Natural killer cell (primary cell): Measurements from ENCODE around the gene MAPKAPK3. TPM values are rescaled to one million over a fixed set of nuclear protein-coding genes. Genes with fewer than 3 reads are reported as not detected.

Source experiments
- ATAC-seq, 3 donors: fragments of 150-1000 bp in 2 of 3; fragments of 200-7000 bp in 1 of 3; cut with Tn5 transposase; 1 replicate in 1 of 3; 2 replicates in 2 of 3; pipeline ENCODE4 v1.10.0; 2021; ENCODE audit warnings: mild to moderate bottlenecking in 2 of 3, moderate library complexity in 2 of 3
- DNase-seq, 2 donors: peaks; one replicate each; pipeline versions ENCODE4 v3.0.0 to v3.0.0-alpha.2; 2013 to 2021; ENCODE audit warnings: mixed read lengths in 1 of 2
- H3K27ac ChIP-seq: one replicate; pipeline ENCODE4 v1.5.1; 2013; ENCODE audit warnings: mild to moderate bottlenecking, low read length
- H3K27me3 ChIP-seq: one replicate; pipeline ENCODE4 v1.6.1; 2013; ENCODE audit warnings: low read length; ENCODE audit not compliant: control insufficient read depth, insufficient read depth
- H3K36me3 ChIP-seq: one replicate; pipeline ENCODE4 v1.6.1; 2013; ENCODE audit warnings: low read length; ENCODE audit not compliant: control insufficient read depth, insufficient read depth
- H3K4me1 ChIP-seq: one replicate; pipeline ENCODE4 v1.6.1; 2013; ENCODE audit warnings: low read length; ENCODE audit not compliant: control insufficient read depth, insufficient read depth
- H3K4me3 ChIP-seq: one replicate; pipeline ENCODE4 v1.5.1; 2013; ENCODE audit warnings: low read length
- H3K9me3 ChIP-seq: one replicate; pipeline ENCODE4 v1.6.1; 2013; ENCODE audit warnings: low read length; ENCODE audit not compliant: control insufficient read depth, insufficient read depth
- H3K27ac Mint-ChIP-seq, 2 donors: one replicate each; pipeline ENCODE4 v1.8.0; 2022; ENCODE audit warnings: mild to moderate bottlenecking in 2 of 2, mixed read lengths in 2 of 2, moderate library complexity in 1 of 2
- H3K27me3 Mint-ChIP-seq, 2 donors: one replicate each; pipeline ENCODE4 v1.8.0; 2022; ENCODE audit warnings: low read depth in 2 of 2, mixed read lengths in 2 of 2
- H3K36me3 Mint-ChIP-seq: one replicate; pipeline ENCODE4 v1.8.0; 2022; ENCODE audit warnings: mixed read lengths
- H3K4me1 Mint-ChIP-seq, 2 donors: one replicate each; pipeline ENCODE4 v1.8.0; 2022; ENCODE audit warnings: mixed read lengths in 2 of 2
- H3K4me3 Mint-ChIP-seq: one replicate; pipeline ENCODE4 v1.8.0; 2022; ENCODE audit warnings: mild to moderate bottlenecking, moderate library complexity, mixed read lengths
- H3K9me3 Mint-ChIP-seq, 2 donors: one replicate each; pipeline ENCODE4 v1.8.0; 2022; ENCODE audit warnings: mixed read lengths in 2 of 2
- WGBS: methylation state at CpG from one replicate; pipeline ENCODE4 v1.1.7; 2013; ENCODE audit warnings: missing lambda C conversion rate; ENCODE audit not compliant: insufficient coverage; 5-methylcytosine and 5-hydroxymethylcytosine counted together
- intact Hi-C: fragments of 100-400 bp; cut with micrococcal nuclease; formaldehyde crosslinking; loops from one replicate; pipeline ENCODE4 v1.14.2; 2022
- total RNA-seq, 4 donors: library from RNA; stranded (reverse); fragments of 120-200 nt in 1 of 4; gene quantifications; one replicate each; pipeline versions ENCODE4 v1.2.3 to v1.2.4, GENCODE V29; 2013 to 2022
- TF ChIP-seq, protein P1 (sequence below): fragments of 200-600 bp; IDR thresholded peaks from one replicate; pipeline ENCODE4 v1.8.0; 2022; ENCODE audit warnings: antibody characterized with exemption

Gene MAPKAPK3
- total RNA-seq, 3 donors from 2014 or later (not counting 1 experiment from before 2014, with no cell fraction given): 48.0 to 57.7 (median 49.3) TPM

GRCh38 chr3:50612234-50612882 is 4.6 kb upstream of the MAPKAPK3 start:
- no peaks in the 10 kb centered on the region for H3K27me3 Mint-ChIP-seq
- no peaks in the 10 kb centered on the region for H3K36me3 Mint-ChIP-seq
- peaks cover 70 to 80% of the 10 kb centered on the region in 2 donors for H3K4me1 Mint-ChIP-seq
- Histone ChIP-seq H3K9me3 (no peaks in the 10 kb centered on the region), H3K36me3 (peaks cover 17% of the 10 kb centered on the region), H3K4me3 (peak overlapping the region; percentile 78), H3K4me1 (peaks cover 81% of the 10 kb centered on the region), H3K27me3 (no peaks in the 10 kb centered on the region), H3K27ac (peak overlapping the region; percentile 62)
- TF ChIP-seq, protein P1, sequence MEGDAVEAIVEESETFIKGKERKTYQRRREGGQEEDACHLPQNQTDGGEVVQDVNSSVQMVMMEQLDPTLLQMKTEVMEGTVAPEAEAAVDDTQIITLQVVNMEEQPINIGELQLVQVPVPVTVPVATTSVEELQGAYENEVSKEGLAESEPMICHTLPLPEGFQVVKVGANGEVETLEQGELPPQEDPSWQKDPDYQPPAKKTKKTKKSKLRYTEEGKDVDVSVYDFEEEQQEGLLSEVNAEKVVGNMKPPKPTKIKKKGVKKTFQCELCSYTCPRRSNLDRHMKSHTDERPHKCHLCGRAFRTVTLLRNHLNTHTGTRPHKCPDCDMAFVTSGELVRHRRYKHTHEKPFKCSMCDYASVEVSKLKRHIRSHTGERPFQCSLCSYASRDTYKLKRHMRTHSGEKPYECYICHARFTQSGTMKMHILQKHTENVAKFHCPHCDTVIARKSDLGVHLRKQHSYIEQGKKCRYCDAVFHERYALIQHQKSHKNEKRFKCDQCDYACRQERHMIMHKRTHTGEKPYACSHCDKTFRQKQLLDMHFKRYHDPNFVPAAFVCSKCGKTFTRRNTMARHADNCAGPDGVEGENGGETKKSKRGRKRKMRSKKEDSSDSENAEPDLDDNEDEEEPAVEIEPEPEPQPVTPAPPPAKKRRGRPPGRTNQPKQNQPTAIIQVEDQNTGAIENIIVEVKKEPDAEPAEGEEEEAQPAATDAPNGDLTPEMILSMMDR: no peak
- intact Hi-C loops: no loop called here
- DNase-seq: peak in 1 of 2 donors; percentile 58
- no peaks in the 10 kb centered on the region for H3K9me3 Mint-ChIP-seq
- peak overlapping the region; percentile 97 for H3K4me3 Mint-ChIP-seq
- ATAC-seq: no peak
- peak overlapping the region; percentile 90 to 93 for H3K27ac Mint-ChIP-seq
- 11% methylated on average over 28 of the region's 29 CpGs for WGBS

DNA sequence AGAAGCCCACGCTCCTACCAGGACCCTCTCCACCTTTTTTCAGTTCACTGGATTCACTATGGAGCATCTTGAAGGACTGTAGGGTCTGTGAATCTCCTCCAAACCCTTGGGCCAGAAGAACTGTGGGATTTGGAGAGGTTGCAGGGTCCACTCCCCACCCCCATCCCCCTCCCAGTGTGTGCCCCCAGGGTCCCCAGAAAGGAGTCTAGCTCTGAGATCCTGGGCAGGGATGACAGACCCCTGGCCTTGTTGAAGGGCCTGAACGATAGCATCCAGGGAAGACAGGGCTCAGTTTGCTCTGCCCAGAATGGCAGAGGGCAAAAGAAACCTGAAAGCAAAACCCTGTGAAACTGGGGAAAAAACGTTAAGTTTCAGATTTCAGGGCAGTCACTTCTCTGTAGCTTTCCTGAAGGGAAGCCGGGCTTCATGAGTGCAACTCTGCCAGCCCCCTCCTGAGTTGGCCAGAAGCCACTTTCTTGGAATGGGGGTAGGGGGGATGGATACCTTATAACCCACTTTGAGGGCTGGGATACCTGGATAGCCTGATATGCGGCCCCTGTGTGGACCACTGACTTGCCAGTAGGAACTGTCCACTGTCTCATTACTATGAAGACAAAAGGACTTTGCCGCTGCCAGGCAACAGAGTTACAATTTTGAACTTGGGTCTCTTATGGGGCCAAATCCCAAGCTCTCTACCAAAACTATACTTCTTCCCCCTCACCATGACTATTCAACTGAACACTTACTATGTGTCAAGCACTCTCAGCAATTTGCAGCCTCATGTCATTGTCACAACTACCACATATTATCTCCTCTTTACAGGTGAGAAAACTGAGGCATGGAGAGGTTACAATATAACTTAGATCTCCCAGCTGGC is 3.7 kb upstream of the MAPKAPK3 start:
- Histone ChIP-seq H3K4me1 (peaks cover 80% of the 10 kb centered on the region), H3K9me3 (no peaks in the 10 kb centered on the region), H3K27me3 (no peaks in the 10 kb centered on the region), H3K27ac (peak overlapping the region; percentile 62), H3K4me3 (no peak overlapping the region), H3K36me3 (peaks cover 8% of the 10 kb centered on the region)
- no peaks in the 10 kb centered on the region for H3K36me3 Mint-ChIP-seq
- peak overlapping the region; percentile 97 for H3K4me3 Mint-ChIP-seq
- DNase-seq (peak in 1 of 2 donors; percentile 56), ATAC-seq (no peak)
- peak overlapping the region; percentile 90 to 93 for H3K27ac Mint-ChIP-seq
- no peaks in the 10 kb centered on the region for H3K27me3 Mint-ChIP-seq
- WGBS: 67% methylated on average over 6 of the region's 6 CpGs
- TF ChIP-seq, protein P1: no peak
- H3K9me3 Mint-ChIP-seq: no peaks in the 10 kb centered on the region
- intact Hi-C loops: no loop called here
- H3K4me1 Mint-ChIP-seq: peaks cover 68 to 78% of the 10 kb centered on the region in 2 donors

DNA sequence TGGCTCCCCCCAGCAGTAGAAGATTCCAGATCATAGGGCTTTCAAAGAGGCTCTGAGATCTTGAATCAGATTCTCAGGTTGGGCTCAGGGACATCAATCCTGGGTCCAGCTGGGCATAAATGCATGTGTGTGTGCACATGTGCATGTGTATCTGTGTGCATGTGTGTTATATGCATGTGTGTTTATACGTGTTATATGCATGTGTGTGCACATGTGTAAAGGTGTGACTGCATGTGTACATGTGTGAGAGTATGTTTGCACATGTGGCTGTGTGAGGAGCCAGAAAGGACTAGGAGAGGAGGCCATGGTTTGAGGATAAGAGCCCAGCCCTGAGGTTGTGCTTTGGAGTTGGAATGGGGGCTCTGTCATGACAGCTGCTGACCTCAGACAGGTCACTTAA is 1.8 kb upstream of the MAPKAPK3 start:
- Mint-ChIP-seq H3K27me3 (no peaks in the 10 kb centered on the region), H3K36me3 (no peaks in the 10 kb centered on the region), H3K27ac (no peak overlapping the region), H3K9me3 (no peaks in the 10 kb centered on the region), H3K4me3 (no peak overlapping the region), H3K4me1 (peaks cover 62 to 76% of the 10 kb centered on the region in 2 donors)
- Histone ChIP-seq H3K27ac (no peak overlapping the region), H3K4me1 (peaks cover 80% of the 10 kb centered on the region), H3K4me3 (no peak overlapping the region), H3K27me3 (no peaks in the 10 kb centered on the region), H3K36me3 (peaks cover 2% of the 10 kb centered on the region), H3K9me3 (no peaks in the 10 kb centered on the region)
- DNase-seq: no peak
- WGBS: 87% methylated on average over 1 of the region's 1 CpG
- ATAC-seq: no peak
- intact Hi-C loops: loop anchor here (2.0 to 5.0 kb wide), 2 partner anchors 24 to 1057 kb away; partner anchors contain the start of gene TEX264
- TF ChIP-seq, protein P1: no peak
